IPS-NIHi7 (cell line): ENCODE data around the gene CD151.

Experiments used
- DNase-seq: peaks from one replicate; pipeline ENCODE4 v3.0.0; 2012; ENCODE audit warnings: mixed read lengths; ENCODE audit errors: extremely low spot score

CD151 gene

DNA sequence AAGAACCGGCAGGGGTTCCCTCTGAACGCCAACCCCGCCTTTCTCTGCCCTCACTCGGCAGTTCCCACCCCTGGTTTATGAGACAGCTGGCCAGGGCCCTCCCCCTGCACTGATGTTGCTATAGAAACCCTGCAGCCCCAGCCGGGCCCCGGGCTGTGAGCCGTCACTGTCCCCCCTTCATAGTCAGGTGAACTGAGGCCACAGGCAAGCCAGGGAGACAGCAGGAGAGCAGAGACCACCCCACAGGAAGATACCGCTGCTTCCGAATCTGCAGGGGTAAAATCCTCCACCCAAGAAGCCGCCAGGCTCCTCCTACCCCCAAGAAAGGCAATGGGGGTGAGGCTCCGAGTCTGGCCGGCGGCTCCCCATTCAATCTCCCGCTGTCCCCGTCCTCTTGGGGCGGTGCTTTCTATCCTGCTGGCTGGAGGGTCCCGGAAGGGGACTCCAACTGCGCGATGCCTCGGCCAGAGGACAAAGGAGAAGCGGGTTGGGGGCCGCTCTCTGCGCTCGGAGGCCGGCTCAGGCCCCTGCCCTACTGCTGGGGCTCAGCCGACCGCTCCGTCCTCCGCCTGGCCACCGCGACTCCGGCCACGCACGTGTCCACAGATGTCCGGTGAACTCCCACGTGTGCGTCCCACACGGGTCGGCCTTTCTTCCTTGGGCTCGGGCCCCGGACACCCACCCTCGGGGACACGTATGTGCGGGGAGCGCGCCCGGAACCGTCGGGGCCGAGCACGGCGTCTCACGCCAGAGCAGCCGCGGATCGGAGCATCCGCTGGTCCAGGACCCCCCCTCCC is 35.3 kb upstream of the CD151 start:
- DNase-seq, result peak; percentile 74

DNA sequence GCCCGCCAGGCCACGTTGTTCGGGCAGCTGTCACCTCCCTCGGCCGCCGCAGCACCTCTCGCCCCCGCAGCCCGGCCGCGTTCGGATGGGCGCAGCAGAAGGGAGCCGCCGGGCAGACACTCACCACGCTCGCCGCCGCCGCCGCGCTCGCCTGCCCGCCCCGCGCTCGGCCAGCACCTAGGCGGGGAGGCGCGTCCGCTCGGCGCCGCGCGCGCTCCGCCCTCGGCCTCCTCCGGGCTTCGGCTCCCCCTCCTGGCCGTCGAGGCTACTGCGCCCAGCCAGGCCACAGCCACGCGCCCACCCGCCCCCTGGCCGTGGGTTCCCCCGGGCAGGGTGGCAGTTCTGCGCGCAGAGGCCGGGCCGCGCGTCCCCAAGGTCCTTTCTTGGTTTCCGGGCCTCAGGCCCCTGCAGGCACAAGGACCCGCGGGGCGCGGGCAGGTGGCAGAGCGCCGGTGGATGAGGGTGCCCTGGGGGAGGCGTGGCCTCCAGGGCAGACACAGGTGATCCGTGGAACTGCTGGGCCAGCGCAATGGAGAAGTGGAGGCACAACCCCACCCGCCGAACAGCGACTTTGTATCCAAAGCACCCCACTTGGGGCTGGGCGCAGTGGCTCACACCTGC is 34.5 kb upstream of the CD151 start, which contains the start of gene SLC25A22:
SLC25A22 (minus strand) TSS at position 189 of the 621 bp plus-strand sequence. CDS start 3,275 bp downstream, outside the sequence.
- DNase-seq, result peak; percentile 93

DNA sequence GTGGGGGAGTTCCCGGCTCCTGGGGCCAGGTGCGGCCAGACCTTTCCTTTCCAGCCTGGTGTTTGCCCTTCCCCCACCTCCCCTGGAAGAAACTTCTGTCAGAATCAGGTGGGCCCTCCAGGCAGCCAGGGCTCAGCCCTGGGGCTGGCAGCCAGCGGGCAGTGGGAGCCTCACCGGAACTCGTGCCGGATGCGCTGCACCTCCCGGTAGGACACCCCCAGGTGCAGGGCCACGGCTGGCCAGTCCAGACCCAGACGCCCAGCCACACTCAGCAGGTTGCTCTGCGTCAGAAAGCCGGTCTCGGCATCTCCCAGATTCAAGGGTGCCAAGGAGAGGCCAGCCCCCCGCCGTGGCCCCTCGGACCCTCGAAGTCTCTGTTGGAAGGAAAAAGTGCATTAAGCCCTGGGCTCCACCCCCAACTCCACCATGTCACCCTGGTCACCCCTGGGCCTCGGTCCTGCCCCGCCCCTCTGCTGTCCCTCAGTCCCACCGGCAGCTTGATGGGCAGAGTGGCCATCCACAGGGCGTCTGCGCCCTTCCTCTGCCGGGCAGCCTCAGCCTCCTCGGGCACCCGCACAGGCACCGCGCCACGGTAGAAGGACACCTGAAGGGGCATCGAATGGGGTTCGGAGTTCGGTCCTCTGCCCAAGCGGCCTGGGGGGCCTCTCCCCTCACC is 33.0 kb upstream of the CD151 start:
- no peak for DNase-seq

DNA sequence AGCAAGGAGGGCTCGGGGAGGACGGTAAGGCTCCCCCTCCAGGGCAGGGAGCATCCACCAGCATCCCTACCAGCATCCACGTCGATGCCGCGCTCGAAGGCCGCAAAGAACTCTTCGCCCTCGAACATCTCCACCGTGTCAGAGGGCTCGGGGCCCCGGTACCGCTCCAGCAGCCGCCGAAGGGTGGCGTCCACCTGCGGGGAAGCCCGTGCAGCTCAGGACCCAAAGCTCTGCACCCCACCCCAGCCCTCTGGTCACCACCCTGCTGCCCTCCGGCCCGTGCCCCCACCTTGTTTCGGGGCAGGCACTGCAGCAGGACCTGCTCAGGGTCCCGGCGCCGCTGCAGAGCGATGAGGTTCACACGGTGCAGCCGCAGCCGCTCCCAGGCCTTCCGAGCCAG is 32.3 kb upstream of the CD151 start:
- DNase-seq, result no peak

DNA sequence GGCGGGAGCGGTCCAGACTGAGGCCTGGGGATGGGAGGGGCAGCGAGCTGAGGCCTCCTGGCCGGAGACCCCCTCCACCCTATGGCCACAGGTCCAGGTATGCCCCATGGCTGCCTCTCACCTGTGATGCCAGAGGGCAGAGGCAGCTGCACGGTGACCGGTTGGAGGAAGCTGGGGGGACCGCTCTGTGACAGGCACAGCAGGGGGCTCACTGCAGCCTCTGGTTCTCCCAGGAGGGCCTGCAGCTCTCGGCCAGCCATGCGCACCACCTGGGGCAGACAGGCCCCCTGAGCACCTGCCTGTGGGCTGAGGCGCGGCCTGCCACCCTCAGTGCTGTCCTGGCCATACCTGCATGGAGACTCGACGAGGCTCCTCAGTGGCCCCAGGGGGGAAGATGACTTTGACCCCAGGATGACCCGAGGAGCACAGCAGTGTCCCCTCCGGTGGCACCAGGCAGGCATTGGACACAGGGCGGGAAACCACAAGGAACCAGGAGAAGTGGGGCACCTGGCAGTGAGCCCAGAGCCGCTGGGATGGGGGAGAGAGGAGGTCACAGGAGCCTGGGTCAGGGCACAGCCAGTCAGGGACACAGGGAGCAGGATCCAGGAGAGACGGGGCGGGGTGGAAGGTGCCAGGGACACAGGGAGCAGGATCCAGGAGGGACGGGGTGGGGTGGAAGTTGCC is 31.5 kb upstream of the CD151 start:
- no peak for DNase-seq

DNA sequence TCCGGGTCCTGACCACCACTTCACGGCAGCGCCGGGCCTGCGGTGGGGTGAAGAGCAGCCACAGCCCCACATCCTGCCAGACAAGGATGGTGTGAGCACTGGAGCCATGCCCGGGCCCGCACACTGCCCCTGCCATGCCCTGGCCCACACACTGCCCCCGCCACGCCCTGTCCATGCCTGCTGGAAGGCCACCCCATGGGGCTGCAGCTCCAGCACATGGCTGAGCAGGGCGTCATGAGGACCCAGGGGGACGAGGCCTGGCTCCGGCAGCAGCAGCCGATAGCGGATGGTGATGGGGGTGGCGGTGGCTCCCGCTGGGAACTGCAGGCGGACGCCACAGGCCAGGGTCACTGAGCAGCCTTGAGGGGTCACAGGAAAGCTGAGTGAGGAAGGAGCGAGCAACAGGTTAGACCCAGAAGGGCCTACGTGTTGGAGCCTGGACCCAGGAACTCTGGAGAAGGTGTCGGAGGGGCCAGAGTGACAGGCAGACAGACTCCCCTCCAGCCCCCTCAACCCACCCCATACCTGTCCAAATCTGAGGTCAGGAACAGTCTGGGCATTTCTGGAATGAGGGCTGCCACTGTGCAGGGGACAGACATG is 30.6 kb upstream of the CD151 start:
- DNase-seq, result no peak

DNA sequence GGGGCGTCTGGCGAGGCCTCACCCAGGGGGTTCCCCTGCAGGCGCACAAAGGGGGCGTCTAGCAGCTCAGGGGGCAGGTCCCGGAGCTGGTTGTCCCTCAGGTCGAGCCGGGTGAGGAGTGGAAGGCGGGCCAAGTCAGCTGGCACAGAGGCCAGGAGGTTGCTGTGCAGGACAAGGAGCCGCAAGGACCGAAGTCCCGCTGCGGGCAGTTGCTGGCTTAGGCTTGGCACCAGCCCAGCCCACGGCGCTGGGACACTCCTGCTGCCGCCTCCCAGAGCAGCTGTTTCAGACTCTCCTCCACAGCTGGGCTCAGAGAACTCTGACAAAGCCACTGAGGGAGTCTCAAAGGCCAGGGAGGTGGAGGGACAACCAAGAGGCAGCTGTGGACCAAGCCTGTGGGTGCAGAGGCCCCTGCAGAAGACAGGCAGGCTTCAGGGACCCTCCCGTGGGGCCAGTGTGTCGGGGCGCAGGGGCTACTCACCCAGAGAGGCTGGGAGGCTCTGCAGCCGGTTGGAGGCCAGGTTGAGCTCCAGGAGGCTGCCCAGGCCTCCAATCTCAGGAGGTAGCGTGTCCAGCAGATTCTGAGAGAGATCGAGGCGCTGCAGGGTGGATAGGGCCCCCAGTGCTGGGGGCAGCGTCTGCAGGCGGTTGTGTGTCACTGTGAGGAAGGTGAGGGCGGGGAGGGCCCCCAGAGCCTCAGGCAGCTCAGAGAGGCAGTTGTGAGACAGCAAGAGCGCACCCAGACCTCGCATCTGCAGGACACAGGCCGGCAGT is 29.9 kb upstream of the CD151 start:
- no peak for DNase-seq

DNA sequence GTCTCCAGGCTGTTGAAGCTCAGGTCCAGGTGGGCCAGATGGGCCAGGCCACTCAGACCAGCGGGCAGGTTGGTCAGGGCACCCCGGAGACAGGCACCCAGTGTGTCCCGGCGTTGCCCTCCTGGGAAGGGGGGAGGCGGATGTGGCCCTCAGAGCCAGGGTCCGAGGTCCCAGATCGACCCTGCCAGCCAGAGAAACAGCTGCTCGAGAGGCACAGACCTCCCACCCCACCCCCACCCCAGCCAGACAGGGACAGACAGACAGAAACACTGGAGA is 29.3 kb upstream of the CD151 start:
- DNase-seq, result no peak

DNA sequence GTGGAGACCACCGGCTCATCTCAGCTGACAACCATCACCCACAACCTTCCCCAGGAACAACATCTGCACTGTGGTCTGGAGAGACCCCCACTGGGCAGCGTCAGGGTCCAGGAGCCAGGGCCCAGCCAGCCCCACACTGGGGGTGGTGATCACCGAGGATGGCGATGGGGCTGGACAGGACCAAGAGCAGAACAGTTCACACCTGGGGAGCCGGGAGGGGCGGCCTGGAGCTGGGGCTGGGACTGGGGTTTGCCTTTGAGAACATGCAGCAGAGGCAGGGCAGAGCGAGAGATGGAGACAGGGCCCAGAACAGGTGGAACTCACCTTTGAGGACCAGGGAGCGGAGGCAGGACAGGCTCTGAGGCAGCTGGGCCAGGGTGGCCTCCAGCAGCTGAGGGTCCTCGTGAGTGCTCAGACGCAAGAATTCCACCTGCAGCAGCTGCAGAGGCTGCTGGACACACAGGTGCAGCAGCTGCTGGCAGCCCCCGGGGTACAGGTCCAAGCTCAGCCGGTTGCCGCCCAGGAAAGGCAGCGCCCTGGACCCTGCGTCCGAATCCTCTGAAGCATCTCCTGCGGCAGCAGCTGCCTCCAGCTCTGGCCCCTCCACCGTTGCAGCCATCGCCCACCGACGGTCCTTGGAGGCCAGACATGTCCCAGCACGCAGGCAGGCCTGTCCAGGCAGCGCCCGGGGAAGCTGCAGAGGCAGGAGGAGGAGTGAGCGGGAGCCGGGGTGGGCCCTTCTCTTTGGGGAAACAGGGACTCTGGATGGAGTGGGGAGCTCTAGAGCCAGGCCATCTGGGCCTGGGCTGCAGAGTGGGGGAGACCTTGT is 28.8 kb upstream of the CD151 start:
- no peak for DNase-seq

DNA sequence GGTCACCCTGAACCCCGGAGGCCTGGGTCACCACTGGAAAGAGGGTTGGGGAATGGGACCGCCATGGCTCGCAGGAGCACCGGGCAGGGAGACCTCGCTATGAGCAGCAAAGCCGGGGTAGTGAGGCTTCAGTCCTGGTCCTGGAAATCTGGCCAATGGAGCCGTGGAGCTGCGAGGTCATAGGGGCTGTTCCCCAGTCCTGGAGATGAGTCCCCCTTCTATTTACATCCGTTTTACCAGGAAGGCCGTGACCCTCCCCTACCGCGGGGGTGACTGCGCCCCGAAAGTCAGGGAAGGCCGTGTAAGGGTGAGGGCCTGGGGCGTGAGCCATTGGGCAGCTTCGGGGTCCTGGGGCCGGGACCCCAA is 28.2 kb upstream of the CD151 start:
- no peak for DNase-seq

DNA sequence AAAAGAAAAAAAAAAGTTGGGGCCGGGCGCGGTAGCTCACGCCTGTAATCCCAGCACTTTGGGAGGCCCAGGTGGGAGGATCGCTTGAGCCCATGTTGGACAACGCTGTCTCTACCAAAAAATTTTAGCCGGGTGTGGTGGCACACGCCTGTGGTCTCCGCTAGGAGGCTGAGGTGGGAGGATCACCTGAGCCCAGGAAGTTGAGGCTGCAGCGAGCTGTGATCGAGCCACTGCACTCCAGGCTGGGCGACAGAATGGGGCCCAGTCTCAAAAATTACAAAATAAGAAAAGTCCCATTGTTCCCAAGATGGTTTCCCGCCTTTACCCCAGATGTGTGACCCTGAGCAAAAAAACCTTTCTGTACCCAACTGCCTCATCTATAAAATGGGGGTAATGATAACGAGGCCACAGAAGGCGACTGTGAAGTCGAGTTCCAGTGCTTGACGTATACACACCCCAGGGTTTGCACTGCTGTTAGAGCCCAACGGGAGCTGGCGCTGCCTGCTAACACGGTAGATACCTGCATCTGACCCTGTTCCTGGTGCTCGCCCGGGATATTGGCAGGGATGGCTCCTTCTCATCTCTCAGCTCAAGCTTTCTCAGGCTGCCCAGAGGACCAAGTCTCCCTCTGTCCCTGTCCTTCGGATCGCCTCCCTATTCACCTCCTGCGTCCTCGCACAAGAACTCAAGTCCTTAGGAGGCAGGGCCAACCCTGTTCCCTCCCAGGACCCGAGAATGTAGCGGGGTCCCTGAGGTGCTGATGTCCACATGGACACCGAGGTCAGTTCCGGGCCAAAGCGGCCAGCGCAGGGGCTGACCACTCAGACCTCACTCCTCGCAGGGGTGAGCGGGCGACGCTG is 24.1 kb upstream of the CD151 start:
- DNase-seq, result no peak

DNA sequence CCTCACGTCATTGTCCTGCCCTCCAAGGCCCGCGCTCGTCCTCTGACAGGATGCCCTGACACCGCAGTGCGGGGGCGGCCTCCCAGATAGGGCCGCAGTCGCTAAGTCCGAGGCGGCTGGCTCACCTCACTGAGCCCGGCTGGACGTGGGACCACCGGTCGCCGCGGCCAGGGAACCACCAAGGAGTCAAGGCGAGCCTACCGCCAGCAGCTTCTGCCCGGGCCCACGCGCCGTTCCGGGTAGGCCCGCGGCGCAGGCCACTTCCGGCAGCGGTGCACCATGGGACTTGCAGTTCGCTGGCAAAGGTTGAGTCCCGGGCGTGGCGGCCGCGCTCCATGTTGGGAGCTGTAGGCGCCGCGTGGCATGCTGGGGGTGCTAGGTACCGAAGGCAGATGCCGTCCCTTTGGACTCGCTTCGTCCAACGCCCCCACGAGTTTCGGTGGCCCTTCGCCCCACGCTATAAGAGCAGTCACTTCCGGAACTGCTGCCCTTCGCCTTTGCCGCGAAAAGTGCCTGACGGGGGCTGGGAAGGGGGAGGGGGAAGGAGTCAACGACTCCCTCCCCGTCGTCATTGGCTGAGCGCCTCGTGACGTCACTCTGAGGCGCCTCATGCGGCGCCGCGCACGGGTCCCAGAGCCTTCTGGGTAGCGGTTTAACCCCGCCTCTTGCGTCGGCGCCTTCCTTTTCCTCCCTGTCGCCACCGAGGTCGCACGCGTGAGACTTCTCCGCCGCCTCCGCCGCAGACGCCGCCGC is 23.3 kb upstream of the CD151 start, which contains the start of gene RPLP2:
RPLP2 (plus strand) TSS at position 681 of the 753 bp plus-strand sequence. CDS start 268 bp downstream, outside the sequence.
- peak; percentile 93 for DNase-seq

DNA sequence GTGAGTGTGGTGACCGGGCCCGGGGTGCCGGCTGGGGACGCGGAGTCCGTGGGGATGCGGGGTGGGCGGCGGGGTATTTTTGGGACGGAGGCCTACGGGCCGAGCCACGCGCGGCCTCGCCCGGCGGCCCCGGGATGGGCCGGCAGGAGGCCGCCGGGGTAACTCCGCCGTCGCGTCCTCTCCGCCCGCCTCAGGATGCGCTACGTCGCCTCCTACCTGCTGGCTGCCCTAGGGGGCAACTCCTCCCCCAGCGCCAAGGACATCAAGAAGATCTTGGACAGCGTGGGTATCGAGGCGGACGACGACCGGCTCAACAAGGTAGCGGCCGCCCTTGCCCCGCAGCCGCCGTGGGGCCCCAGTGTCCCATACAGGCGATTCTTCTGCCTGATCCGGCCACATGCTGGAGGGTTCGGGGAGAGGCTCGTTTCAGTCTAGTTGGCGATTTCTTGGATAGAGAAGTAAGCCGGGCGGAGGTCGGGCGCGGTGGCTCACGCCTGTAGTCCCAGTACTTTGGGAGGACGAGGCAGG is 22.6 kb upstream of the CD151 start:
- no peak for DNase-seq

DNA sequence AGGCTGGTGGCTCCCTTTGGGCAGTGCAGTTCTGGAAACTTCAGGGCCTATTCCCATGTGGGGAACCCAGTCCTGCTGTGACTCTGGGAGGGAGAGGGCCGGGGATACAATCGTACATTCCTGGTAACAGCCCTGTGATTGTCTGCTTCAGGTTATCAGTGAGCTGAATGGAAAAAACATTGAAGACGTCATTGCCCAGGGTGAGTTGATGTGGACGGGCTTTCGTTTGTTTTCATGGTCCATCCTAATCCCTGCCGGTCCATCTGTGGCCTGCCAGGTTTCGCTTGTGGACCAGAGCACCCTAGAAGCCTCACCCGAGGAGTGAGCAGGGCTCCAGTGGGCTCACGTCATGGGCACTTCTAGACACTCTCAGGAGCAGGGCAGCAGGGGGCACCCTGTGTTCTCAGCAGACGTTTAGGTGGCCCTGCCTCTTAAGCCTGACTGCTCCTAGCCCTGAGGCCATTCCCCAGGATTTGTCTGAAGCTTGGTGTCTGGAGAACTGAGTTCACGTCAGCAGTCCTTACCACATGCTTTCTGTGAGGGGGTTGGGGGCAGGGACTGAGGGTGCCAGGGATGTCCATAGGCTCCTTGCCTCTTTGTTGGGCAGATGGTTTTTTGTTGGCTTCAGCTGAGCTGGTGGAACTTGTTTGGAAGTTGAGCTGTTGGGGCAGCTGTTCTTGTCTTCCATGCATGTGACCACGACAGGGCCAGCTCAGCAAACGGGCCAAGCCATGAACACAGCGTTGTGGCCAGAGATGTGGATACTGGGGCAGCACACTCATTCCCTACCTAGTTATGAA is 21.1 kb upstream of the CD151 start:
- no peak for DNase-seq

DNA sequence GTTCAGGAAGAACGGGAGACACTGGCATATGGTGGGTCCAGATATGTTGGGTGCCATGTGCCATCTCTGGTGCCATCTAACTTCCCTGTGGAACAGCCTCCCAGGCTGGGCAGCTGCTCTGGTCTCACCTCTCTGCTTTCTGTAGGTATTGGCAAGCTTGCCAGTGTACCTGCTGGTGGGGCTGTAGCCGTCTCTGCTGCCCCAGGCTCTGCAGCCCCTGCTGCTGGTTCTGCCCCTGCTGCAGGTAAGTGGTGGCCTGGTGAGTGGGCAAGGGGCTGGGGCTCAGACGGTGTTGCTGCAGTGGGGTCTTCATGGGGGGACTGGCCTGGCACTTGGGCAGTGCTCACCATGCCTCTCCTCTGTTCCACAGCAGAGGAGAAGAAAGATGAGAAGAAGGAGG is 20.4 kb upstream of the CD151 start:
- no peak for DNase-seq

DNA sequence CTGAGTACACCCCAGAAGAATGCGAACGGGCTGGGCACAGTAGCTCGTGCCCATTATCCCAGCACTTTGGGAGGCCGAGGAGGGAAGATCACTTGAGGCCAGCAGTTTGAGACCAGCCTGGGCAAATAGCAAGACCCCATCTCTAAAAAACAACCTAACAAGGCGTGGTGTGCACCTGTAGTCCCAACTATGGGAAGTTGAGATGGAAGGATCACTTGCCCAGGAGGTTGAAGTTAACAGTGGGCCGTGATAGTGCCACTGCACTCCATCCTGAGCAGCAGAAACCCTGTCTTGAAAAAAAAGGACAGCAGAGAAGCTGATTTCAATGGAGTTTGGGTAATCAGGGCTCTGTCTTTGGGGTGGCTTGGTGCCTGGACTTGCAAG is 19.7 kb upstream of the CD151 start:
- no peak for DNase-seq

DNA sequence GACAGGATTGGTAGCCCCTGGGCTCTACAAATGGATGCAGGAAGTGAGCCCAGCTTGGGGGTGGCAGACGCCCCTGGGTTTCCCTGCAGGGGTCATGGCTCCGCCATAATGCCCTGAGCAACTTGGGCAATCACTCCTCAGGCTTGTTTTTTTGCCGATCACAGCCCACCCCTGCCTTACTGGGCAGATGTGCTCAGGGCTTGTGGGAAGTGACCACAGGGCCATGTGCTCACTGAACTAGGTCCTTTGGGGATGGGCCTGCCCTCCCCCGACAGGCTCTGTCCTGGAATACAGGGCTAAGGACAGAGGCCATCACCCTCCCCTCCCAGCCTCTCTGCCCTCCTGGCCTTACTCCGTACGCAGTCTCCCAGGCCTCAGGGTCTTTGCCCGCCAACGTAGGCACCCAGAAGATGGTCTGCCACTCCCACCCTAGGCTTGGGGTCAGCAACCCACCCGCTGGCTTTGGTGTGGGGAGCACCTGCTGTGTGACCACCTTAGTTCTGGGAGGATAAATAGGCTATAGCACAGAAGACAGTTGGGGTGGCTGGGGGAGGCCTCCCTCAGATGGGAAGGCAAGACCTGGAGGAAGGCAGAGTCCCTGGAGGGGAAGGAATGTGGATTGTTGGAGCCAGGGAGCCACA is 19.2 kb upstream of the CD151 start:
- DNase-seq, result no peak
